HG03442 (cell line): ENCODE measurements around the gene ASIC3.
"Not testable (repeated sequence)": the region's sequence is repeated elsewhere in the genome, so short reads cannot be mapped to it uniquely, and the experiment has no call there.

Experiments used
- ATAC-seq: cut with Tn5 transposase; IDR thresholded peaks from one replicate; pipeline ENCODE4 v1.9.1; 2021; ENCODE audit warnings: mild to moderate bottlenecking, moderate library complexity; ENCODE audit not compliant: unreplicated experiment

The ASIC3 gene

DNA sequence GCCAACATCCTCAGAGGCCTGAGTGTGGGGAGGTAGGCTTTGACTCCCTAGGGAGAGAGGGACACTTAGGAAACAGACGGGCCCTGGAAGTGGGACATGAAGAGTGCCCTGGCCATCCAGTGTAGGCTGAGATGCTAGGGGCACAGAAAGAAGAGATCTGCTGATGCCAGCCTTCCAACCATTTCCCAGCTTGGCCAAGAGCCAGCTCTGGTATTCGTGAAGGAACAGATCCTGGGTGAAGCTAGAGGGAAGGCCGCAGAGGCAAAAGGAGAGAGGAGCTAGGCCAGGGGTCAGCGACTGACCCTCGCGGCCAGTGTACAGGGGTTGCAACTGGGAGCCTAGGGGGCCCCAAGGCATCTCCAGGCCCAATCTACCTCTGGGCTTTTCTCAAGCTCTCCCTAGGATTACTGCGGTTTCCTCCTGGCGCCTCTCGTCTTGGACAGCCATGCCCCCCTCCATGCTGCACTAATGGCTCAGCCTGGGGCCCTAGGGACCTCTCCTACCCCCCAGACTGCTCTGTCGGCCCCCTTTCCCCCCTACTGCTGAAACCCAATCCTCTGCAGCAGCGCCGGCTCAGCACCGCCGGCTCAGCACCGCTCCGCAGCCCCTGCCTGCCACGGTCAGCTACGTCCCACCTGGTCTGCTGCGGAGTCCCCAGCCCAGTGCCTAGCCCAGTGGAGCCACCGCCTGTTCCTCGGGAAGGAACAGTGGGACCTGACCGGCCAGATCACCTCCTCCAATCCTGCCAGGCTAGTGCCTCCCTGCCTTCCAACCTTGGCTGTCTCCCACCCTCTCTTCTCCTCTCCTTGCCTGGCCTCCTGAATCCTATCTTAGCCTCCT lies at the start of gene ASIC3:
TSS of gene ASIC3 (plus strand) at position 556 of the 840 bp plus-strand sequence. CDS start 355 bp downstream, outside the sequence.
- no peak for ATAC-seq

DNA sequence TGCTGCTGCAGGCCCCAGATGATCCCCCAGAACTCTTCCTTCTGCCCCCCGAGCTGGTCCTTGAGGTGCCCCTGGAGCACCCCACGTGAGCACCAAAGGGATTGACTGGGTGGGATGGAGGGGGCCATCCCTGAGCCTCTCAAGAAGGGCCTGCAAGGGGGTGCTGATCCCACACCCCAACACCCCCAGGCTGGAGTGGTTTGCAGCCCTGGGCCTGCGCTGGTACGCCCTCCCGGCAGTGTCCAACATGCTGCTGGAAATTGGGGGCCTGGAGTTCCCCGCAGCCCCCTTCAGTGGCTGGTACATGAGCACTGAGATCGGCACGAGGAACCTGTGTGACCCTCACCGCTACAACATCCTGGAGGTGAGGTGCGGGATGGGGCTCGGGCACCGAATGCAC lies 49.3 kb upstream of the ASIC3 start:
- ATAC-seq = no peak

DNA sequence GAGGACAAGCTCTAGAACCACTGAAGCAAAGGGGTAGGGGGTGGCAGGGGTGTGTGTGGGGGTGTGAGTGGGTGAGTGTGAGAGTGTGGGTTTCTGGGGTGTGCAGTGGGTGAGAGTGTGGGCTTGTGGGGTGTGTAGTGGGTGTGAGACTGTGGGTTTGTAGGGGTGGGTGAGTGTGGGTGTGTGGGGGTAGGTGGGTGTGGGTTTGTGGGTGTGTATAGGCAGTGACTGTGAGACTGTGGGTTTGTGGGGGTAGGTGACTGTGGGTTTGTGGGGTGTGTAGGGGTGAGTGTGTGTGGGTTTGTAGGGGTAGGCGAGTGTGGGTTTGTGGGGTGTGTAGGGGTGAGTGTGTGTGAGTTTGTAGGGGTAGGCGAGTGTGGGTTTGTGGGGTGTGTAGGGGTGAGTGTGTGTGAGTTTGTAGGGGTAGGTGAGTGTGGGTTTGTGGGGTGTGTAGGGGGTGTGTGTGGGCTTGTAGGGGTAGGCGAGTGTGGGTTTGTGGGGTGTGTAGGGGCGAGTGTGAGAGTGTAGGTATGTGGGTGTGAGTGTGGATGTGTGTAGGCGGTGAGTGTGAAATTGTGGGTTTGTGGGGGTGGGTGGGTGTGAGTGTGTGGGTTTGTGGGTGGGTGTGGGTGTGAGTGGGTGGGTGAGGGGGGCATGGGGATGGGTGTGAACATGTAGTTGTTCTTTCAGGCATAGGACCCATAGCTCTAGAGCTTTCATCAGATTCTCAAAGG lies 48.7 kb upstream of the ASIC3 start:
- no peak for ATAC-seq

DNA sequence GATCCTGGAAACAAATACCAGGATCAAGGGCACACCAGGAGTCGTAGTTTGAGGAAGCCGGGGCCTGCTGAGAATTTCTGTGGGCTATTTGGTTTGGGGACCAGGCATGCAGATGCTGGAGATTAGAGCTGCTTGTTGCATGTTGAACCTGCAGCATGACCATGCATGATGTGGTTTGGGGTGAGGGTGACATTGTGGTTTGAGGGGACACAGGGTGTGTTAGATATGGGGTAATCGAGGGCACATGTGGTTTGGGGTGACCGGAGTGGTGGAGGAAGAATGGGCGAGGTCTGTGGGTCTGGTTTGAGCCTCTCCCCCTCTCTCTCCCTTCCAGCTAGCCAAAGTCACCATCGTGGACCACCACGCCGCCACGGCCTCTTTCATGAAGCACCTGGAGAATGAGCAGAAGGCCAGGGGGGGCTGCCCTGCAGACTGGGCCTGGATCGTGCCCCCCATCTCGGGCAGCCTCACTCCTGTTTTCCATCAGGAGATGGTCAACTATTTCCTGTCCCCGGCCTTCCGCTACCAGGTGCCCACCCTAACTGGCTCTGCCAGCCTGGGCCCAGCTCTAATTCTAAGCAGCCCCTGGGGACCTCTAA lies 47.3 kb upstream of the ASIC3 start:
- ATAC-seq = no peak

DNA sequence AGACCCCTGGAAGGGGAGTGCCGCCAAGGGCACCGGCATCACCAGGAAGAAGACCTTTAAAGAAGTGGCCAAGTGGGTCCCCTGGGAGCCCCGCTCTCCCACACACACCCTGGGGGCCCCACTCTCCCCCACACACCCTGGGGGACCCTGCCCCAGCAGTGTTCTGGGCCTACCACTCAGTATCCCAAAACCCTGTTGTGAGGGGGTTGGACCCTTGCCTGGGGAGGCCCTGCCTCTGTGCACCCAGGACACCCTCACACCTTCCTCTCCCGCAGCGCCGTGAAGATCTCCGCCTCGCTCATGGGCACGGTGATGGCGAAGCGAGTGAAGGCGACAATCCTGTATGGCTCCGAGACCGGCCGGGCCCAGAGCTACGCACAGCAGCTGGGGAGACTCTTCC lies 46.8 kb upstream of the ASIC3 start:
- no peak for ATAC-seq

DNA sequence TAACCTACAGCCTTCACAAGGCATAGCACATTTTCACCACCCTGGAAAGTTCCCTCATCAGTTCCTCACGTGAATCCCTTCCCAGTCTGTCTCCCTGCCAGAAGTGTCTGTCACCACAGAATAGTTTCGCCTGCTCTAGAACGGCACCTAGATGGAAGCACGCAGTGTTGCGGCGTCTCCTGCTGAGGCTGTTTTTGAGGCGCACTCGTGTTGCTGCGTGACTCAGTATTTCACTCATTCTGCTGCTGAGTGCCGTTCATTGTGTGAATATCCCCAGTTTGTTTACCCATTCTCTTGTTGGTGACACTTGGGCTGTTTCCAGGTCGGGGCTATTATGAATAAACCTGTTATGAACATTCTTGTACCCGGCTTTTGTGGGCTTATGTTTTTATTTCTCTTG lies 44.8 kb upstream of the ASIC3 start:
- ATAC-seq = no peak

DNA sequence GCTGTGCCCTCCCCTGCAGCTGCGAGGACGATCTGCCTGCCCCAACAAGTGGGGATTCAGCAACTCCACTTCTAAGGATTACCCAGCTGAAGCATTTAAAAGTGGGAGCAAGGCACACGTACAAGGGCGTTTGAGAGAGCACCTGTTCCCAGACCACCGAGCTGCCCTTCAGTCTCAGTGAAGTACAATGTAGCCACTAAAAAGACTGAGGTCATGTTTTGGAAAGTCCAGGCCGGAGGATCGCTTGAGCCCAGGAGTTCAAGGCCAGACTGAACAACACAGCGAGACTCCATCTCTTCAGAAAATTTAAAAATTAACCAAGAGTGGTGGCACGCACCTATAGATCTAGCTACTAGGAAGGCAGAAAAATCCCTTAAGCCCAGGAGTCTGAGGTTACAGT lies 42.8 kb upstream of the ASIC3 start:
- no peak for ATAC-seq

DNA sequence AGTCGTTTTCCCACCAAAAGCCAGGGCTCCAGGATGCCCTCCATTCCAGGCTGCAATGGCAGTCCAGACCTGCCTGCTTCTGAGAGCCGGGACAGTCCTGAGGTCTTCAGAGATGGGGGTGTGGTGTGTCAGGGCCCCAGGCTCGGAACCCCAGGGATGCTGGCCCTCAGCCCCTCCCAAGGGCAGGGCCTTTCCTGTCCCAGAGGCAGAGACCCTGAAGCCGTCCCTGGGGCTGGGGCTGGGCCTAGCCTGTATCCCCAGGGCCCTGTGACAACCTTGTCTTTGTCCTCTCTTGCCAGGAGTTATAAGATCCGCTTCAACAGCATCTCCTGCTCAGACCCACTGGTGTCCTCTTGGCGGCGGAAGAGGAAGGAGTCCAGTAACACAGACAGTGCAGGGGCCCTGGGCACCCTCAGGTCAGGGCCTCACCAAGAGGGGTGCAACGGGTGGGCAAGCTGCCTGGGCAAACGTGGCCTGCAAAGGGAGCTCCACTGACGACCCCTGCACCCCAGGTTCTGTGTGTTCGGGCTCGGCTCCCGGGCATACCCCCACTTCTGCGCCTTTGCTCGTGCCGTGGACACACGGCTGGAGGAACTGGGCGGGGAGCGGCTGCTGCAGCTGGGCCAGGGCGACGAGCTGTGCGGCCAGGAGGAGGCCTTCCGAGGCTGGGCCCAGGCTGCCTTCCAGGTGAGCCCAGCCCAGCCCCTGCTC lies 41.6 kb upstream of the ASIC3 start:
- ATAC-seq = no peak

DNA sequence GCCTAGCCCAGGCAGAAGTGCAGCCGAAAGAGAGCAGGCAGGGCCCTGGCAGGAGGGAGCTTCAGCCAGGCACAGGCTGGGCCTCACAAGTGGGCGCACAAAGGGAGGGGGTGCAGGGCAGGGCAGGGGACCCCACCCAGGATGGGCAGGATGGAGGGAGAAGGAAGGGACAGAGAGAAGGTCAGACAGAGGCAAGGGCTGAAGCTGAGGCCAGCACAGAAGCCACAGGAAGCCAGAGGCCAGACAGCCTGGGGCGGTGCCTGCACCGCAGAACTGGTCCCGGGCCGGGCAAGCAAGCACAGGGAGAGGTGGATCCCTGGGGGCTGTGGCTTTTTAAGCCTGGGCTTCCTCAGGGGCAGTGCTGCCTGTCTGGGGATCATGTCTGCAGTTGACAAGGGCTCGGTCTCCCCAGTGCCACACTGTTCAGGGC lies 40.8 kb upstream of the ASIC3 start:
- no peak for ATAC-seq

DNA sequence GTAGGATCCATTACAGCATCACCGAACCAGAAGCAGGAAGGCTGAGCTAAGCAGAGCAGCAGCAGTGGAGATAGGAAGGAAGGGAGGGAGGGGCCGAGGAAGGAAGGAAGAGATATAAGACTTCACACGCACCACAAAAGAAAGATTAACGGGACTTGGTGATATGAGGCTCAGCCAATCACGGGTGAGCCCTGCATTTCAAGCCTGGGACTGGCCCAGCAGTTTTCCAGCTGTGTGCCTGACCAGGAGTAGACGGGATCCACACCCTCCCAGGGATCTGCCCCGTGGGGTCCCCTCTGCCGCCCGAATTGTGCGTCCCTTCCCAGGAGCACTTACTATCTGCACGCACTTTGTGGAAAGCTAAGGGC lies 40.2 kb upstream of the ASIC3 start:
- no peak for ATAC-seq

DNA sequence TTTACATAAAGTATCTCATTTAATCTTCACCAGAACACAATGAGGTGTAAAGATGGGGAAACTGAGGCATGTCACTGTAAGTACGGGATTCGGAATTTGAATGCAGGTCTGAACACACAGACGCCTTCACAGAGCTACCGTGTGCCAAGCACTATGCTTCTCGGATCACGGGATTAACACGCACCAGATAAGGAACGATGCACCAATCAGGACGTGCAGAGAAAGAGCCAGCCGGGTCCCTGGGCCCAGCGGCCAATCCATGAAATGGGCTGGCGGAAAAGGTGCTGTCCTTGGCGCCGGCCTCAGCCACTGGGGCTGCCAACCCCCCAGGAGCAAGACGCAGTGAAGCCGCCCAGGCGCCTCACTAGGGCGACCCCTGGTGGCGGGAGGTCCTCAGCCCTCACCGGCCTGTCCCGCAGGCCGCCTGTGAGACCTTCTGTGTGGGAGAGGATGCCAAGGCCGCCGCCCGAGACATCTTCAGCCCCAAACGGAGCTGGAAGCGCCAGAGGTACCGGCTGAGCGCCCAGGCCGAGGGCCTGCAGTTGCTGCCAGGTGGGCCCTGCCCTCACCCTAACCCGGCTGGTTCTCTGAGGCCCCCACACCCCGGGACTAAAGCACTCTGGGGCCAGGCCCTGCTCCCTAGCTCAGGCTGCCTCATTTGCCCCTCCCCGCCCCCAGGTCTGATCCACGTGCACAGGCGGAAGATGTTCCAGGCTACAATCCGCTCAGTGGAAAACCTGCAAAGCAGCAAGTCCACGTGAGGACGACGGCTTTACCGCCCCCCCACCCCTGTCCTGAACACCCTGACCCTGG lies 39.6 kb upstream of the ASIC3 start:
- ATAC-seq = peak; percentile 83

DNA sequence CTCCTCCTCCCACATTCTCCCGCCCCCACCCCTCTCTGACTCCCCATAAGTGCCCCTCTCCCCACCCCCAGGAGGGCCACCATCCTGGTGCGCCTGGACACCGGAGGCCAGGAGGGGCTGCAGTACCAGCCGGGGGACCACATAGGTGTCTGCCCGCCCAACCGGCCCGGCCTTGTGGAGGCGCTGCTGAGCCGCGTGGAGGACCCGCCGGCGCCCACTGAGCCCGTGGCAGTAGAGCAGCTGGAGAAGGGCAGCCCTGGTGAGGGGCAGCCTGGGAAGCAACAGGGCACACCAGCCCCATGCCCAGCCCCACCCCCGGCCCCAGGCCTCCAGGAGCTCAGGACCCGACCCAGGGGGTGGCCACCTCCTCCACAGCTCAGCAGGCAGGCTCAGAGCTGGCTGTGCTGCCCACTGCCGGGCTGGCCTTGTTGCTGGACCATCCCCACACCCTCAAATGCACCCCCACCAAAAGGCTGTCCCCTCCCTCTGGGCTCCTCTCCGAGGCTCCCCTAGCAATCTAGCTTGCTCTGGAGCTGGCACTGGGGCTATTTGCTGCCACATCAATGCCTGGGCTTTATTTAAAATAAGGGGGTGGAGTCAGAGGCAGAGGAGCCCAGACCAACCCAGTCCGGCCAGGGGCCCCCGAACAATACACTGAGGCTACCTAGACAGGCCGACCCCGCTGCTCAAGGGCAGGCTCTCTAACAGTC lies 38.8 kb upstream of the ASIC3 start:
- no peak for ATAC-seq

DNA sequence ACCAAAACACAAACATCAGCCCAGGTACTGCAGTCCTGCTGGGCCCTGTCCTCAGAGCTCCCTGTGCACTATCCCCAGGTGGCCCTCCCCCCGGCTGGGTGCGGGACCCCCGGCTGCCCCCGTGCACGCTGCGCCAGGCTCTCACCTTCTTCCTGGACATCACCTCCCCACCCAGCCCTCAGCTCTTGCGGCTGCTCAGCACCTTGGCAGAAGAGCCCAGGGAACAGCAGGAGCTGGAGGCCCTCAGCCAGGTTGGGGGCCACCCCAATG lies 38.4 kb upstream of the ASIC3 start:
- ATAC-seq = no peak

DNA sequence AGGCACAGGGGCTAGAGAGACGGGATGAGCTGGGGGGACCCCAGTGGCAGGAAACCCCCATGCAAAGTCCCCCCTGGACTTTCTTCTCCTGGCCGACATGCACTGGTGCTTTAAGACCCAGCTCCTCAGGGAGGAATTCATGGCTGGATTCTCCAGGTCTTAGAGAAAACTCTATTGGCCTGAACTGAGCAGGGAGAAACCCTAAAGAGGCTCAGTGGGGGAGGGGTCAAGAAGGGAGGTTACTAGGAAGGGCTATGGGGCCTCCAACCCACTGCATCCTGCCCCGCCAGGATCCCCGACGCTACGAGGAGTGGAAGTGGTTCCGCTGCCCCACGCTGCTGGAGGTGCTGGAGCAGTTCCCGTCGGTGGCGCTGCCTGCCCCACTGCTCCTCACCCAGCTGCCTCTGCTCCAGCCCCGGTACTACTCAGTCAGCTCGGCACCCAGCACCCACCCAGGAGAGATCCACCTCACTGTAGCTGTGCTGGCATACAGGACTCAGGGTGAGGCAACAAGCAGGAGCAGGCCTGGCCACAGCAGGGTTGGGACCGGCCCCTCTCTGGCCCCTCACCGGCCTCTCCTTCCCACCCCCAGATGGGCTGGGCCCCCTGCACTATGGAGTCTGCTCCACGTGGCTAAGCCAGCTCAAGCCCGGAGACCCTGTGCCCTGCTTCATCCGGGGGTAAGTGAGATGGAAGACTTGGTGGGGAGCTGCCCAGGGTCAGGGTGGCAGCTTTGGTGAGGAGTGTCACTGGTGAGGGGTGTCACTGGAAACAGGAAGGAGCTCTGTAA lies 37.8 kb upstream of the ASIC3 start:
- ATAC-seq = no peak

DNA sequence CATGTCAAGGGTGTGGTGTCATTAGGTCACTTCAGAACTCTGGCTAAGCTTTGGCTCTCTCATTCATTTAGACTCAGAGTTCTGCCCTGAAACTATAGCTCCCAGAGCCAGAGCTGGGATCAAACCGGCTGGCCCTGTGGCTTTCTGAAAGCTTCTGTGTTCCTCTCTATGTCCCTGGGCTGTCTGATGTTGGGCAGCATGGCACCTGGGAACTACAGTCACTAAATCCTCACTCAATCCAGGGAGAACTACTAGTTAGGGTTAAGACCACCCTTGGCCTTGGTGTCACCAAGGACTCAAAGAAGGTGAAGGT lies 37.3 kb upstream of the ASIC3 start:
- no peak for ATAC-seq

DNA sequence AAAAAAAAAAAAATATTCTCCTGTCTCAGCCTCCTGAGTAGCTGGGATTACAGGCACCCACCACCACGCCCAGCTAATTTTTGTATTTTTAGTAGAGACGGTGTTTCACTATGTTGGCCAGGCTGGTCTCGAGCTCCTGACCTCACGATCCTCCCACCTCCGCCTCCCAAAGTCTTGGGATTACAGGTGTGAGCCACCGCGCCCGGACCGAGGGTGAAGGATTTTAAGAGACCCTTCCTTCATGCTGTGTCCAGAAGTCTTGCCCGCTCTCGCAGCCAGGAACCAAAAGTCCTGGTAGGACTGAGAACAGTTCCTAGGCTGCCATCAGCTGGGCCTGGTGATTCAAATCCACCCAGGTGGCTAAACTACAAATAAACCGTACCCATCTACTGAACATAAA lies 36.7 kb upstream of the ASIC3 start:
- ATAC-seq = not testable (repeated sequence)

DNA sequence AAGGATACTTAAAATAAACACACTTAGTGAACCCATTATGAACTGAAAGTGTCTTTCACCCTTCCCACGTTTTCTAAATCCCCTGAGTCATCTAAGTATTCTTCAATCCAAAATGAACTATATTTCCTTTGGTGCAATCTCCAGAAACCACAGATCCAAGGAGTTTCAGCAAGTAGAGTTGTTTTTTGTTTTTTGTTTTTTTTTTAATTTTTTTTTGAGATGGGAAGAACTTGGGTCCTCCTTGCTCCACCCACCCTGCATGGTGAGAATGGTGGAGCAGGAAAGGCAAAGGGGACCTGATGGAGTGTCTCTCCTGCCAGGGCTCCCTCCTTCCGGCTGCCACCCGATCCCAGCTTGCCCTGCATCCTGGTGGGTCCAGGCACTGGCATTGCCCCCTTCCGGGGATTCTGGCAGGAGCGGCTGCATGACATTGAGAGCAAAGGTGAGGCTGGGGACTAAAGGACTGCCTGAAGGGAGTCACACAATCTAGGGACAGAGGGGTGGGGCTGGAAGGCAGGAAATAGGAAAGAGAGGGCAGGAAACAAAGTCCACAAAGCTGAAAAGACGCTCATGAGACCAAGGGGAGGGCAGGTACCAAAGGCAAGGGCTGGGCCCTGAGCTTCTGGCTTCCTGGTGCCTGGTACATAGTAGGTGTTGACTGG lies 36.2 kb upstream of the ASIC3 start:
- ATAC-seq = no peak

DNA sequence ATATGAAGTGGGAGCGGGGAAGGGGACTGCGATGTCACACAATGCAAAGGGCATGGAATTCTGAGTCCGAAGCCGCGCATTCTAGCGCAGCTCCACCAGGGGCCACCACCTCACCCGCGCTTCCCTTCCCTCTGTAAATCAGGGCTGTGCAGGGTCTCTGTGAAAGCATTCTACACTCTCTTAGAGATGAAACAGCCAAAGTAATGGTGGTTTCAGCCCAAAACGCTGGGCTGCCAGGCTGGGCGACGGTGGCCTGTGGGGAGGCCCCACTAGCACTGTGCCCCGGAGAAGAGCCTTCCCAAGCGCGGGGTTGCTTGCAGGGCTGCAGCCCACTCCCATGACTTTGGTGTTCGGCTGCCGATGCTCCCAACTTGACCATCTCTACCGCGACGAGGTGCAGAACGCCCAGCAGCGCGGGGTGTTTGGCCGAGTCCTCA lies 35.4 kb upstream of the ASIC3 start:
- no peak for ATAC-seq

DNA sequence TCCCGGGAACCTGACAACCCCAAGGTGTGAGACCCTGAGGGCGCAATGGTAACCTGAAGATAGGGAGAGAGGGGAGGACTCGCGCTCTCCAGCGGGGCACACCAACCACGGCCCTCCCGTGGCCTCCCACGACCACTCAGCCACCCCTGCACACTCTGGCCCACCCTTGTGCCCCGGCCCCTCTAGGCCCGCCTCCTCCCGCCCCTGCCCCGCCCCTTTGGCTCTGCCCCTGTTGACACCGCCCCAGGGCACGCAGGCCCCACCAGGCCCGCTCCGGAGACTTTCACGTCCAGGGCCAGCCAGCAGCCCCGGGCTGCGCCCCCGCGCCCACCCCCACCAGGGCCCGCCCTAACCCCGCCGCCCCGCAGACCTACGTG lies 35.0 kb upstream of the ASIC3 start:
- ATAC-seq = no peak
